GM23248 (cell line): ENCODE measurements around the gene MRPL46.

Experiments
- EZH2 ChIP-seq: fragments of 200-600 bp; sonication (generic); IDR thresholded peaks from 2 replicates; pipeline ENCODE4 v1.6.1; 2018; ENCODE audit warnings: antibody characterized with exemption, mild to moderate bottlenecking; ENCODE audit not compliant: insufficient read depth, poor library complexity, severe bottlenecking
- EZH2phosphoT487 ChIP-seq: fragments of 200-600 bp; sonication (generic); IDR thresholded peaks from 2 replicates; pipeline ENCODE4 v1.6.1; 2018; ENCODE audit warnings: antibody characterized with exemption, moderate library complexity, mild to moderate bottlenecking, low read depth; ENCODE audit not compliant: insufficient read depth

DNA sequence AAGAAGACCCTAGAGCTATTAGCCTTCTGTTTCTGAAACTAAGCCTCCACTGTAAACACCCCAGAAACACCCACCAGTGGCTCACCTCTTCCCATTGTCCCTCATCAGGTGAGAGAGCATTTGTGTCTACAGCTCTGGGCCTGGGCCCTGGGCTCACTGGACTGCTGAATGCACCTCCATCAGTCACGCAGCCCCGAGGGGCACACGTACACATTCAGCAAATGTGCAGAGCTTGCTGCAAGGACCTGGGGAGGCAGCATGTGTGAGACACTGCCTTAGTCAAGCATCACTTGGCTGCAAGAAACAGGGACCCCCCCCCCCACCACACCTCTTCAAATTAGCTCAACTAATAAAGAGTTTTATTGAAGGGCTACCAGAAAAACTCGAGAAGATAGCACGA is 29.0 kb downstream of the MRPL46 start:
- TF ChIP-seq EZH2phosphoT487 (no peak), EZH2 (no peak)
